ENCODE measurements around the gene DPP8.

GRCh38 chr15:65447145-65447544 is 70.3 kb downstream of the DPP8 start:
- no peak for TF ChIP-seq EZH2 (IDR thresholded peaks at IDR 0.05; ENCODE audit: borderline replicate concordance, low read depth, low read length, poor library complexity, severe bottlenecking)
- TF ChIP-seq CTCF (conservative IDR thresholded peaks at IDR 0.05; ENCODE audit: low read depth, low read length) = no peak
